Diencephalon (tissue), 1 donor: ENCODE results near the gene PDZRN3. TPM values are rescaled to one million over a fixed set of nuclear protein-coding genes. Genes with fewer than 3 reads are reported as not detected.

Source experiments
- small RNA-seq: library from RNA; depleted of rRNA; stranded (forward); fragments of <200 nt; gene quantifications from one replicate; pipeline ENCODE3, GENCODE V24; 2014
- total RNA-seq: library from RNA; depleted of rRNA; stranded (reverse); fragments of >200 nt; gene quantifications from one replicate; pipeline ENCODE4 v1.2.3, GENCODE V29; 2014

PDZRN3 gene
- 35.5 TPM for total RNA-seq

GRCh38 chr3:73624821-73625665 lies at the start of gene PDZRN3:
TSS of gene PDZRN3 (minus strand) at chr3:73624941.

Small RNA genes lying within 50 kb of the gene (small RNA-seq; reads per million reads assigned to genes)
- gene RNU7-119P = not detected
